HG02981 (cell line): ENCODE results near the gene TTC38.
"Not testable (repeated sequence)": the region's sequence is repeated elsewhere in the genome, so short reads cannot be mapped to it uniquely, and the experiment has no call there.

Source experiments
- ATAC-seq: cut with Tn5 transposase; IDR thresholded peaks from one replicate; pipeline ENCODE4 v1.9.1; 2021; ENCODE audit warnings: mild to moderate bottlenecking, moderate library complexity; ENCODE audit not compliant: unreplicated experiment

TTC38 gene

GRCh38 chr22:46245511-46245910, 22.3 kb upstream of the TTC38 start:
- ATAC-seq, result no peak

- no peak for ATAC-seq
These were observed 21.6 kb upstream of the TTC38 start for GRCh38 chr22:46246178-46246577.

GRCh38 chr22:46247443-46247975, 20.3 kb upstream of the TTC38 start:
- ATAC-seq, result no peak

GRCh38 chr22:46250035-46250782, 17.6 kb upstream of the TTC38 start, which contains the start of gene CDPF1:
CDPF1 (minus strand) TSS chr22:46250293; CDS start chr22:46248284, 2,009 bp downstream.
- ATAC-seq, result peak; percentile 80

GRCh38 chr22:46250783-46251125, 17.1 kb upstream of the TTC38 start:
- peak; percentile 5 for ATAC-seq

GRCh38 chr22:46251266-46251665, 16.5 kb upstream of the TTC38 start:
- ATAC-seq, result no peak

- ATAC-seq, result no peak
These were observed 15.9 kb upstream of the TTC38 start for GRCh38 chr22:46251816-46252380.

GRCh38 chr22:46256358-46256958, 11.3 kb upstream of the TTC38 start:
- ATAC-seq, result no peak

- ATAC-seq, result no peak
These were observed 8.4 kb upstream of the TTC38 start for GRCh38 chr22:46259374-46259773.

GRCh38 chr22:46260038-46260437, 7.8 kb upstream of the TTC38 start:
- ATAC-seq, result no peak

GRCh38 chr22:46262449-46263215, 5.2 kb upstream of the TTC38 start:
- no peak for ATAC-seq

- ATAC-seq, result no peak
These were observed 4.6 kb upstream of the TTC38 start, which contains the start of gene PKDREJ for GRCh38 chr22:46263216-46263590. PKDREJ (minus strand) TSS chr22:46263343; CDS start chr22:46263322, 21 bp downstream.

GRCh38 chr22:46264520-46264919, 3.3 kb upstream of the TTC38 start:
- ATAC-seq, result not testable (repeated sequence)

GRCh38 chr22:46265627-46266026, 2.2 kb upstream of the TTC38 start:
- not testable (repeated sequence) for ATAC-seq

GRCh38 chr22:46269564-46269963, 1.8 kb downstream of the TTC38 start:
- no peak for ATAC-seq

GRCh38 chr22:46272196-46272595, 4.4 kb downstream of the TTC38 start:
- ATAC-seq, result no peak

- ATAC-seq, result no peak
These were observed 5.1 kb downstream of the TTC38 start for GRCh38 chr22:46272762-46273431.

GRCh38 chr22:46273432-46274148, 5.8 kb downstream of the TTC38 start:
- no peak for ATAC-seq

GRCh38 chr22:46274381-46274780, 6.6 kb downstream of the TTC38 start:
- no peak for ATAC-seq
